ACHN (cell line): ENCODE data around the gene SNX19.

Experiments used
- DNase-seq: peaks from one replicate; pipeline ENCODE4 v3.0.0-alpha.2; 2015
- in situ Hi-C: cut with HindIII; loops from 2 replicates; pipeline ENCODE4 v1.10.0; 2017; ENCODE audit warnings: low sequenced_read_pairs, low pct_ligation_motif_present, low pct_unique_long_range_greater_than_20kb

The SNX19 gene

DNA sequence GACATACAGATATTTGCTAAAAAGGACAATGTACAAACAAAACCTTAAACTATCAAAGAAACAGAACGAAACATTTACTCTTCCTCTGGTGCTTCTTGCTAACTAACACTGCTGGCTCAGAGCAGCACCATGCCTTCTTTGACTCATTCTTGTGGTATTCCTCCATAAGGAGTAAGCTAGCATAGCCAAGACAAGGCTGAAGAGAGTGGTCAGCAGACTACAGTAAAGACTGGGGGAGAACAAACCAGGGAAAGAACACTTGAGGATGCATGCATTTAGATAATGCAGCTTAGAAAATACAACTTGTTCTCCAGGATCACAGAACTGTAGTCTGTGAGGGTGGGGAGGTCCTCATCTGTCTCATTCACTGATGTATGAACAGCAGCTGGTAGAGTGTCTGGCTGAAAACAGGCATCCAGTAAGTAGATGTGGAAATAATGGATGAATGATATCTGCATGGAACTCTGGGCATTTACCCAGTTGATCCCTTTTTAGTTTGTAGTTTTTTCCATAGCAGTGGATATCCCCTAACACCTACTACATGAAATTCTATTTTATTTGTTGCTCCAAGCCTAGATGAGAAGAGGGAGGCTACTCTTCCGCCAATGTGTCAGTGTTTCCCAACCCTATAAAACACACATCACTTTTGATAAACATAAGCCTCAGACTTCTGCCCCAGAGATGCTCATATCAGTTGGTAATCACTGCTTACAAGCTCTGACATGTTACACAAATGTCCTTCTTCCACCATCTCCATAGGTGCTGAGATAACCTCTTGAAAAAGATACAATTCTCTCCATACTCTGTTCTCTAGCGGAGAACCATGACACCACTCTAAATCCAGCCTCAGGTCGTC, 7.3 kb downstream of the SNX19 start:
- DNase-seq = peak; percentile 67
- in situ Hi-C loops = no loop called here

- DNase-seq = no peak
- in situ Hi-C loops = no loop called here
Observed at GRCh38 chr11:130908061-130908460, 8.2 kb downstream of the SNX19 start.

DNA sequence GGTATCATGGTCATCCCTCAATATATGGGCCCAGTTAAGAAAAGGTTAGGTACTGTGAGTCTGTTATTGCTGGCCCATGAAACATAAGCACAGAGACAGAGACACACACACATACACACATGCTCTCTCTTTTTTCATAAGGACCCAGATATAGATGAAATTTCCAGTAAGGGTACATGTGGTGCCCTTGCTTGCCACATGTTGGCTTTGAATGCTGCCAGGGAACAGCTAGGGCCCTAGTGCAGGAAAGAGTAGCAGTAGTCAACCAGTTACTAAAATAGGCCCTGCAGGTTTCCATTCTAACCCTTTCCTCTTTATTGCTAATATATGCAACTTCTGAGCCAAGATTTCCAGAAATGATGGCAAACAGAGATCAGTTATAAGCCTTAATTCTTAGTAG, 9.1 kb downstream of the SNX19 start:
- in situ Hi-C loops = no loop called here
- no peak for DNase-seq

DNA sequence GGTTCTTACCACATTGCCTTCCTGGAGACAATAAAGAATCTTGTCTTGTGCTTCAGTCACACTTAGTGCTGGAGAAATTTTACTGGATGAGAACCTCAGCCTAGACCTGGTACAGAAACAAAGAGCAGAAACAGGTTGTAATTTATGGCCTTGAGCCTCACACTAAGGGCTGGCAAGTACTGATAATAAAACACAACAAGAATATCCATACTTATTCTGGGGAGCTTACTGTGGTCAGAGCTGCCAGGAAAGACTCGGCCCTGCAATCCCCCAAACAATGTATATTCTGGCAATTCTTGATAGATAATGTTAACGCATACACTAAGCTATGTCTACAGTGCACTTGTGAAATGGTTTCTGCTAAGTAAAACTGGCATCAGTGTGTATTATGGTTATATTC, 9.7 kb downstream of the SNX19 start:
- in situ Hi-C loops = no loop called here

DNA sequence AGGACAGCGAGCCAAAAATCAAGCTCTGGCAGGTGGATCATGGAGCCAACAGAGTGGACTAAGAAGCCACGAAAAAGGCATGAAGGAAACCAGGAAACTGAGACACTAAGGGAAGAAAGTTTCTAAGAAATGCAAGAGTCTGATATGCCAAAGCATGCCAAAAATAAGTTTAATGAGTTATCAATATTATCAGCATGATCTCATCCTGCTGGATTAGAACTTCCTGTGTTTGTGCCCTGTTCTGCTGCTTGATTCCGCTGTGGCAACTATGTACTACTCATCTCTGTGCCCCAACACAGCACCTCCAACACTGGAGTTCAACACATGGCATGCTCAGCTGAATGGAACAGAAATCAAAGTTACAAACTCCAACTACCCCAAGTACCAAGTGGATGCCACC, 10.8 kb downstream of the SNX19 start:
- in situ Hi-C loops = no loop called here
- DNase-seq = no peak

More for the DNA sequence above, 9.7 kb downstream of the SNX19 start:
- no peak for DNase-seq

GRCh38 chr11:130904380-130904779, 11.9 kb downstream of the SNX19 start:
- in situ Hi-C loops = no loop called here
- peak; percentile 37 for DNase-seq

GRCh38 chr11:130902380-130902779, 13.9 kb downstream of the SNX19 start:
- no peak for DNase-seq
- in situ Hi-C loops = no loop called here

DNA sequence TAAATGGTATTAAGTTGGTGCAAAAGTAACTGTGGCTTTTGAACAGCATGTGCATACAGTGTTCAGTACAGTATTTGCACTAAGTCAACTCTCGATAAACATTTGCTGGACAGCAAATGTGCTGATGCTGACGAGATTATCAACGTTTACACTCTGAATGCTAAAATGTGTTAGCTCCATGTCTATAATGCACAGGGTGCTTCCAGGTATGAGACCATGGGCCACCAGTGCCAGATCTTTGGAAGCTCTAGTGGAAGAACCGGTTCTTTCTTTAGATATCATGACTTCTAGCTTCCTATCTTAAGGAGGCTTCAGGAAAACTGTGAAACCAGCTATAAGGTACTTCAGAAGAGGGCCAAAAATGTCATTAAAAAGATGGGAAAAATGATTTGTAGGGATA, 17.2 kb downstream of the SNX19 start:
- no peak for DNase-seq
- in situ Hi-C loops = no loop called here

GRCh38 chr11:130897262-130898182, 18.8 kb downstream of the SNX19 start:
- in situ Hi-C loops = no loop called here

DNA sequence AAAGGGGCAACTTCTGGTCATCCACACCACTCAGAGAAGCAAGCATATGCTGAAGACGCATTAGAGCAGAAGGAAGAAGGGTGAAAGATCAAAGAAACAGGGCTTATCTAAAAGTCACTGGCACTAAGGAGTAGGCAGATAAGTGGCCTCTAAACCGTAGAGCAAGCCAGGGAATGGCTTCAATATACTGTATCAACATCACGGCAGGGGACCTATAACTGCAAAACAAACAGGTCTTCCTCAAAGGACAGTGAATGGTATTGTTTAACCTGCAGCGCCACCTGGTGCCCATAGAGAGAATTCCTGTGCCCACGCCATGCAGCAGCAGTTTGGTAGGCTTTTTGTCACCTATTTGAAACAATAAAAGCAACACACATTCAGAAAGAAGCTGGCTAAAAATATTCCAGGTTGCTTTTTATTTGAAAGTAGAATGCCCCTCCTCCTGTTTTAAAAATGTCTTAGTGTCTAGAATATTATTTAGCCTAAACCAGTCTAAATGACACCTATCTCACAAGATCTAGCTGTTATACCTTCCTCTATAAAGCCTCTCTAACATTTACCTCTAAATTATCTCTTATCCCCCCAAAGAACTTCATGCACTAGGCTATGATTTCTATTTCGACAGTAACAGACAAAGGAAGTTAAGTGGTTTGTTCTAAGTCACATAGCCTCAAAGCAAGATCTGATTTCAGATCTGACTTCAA, 21.8 kb downstream of the SNX19 start:
- DNase-seq = peak; percentile 60
- in situ Hi-C loops = no loop called here

More at GRCh38 chr11:130897262-130898182, 18.8 kb downstream of the SNX19 start:
- DNase-seq = peak; percentile 90

DNA sequence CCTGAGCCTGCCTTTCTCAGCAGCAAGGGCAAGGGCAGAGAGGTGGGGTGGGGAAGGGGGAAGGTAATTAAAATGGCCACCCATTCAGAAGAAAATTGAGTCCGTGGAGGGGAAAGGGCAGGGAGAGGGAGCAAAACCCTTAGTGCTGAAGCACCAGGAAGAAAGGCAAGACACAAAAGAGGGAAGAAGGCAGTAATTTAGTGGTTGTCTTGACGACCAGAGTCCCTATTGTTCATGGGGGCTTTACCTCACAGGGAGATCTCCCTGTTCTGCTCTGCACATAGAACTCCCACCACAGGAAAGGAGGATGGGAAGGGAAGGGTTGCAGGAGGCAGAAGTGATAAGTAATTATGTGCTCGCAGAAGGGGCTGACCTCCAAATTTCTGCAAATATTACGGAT, 23.4 kb downstream of the SNX19 start:
- in situ Hi-C loops = no loop called here
- no peak for DNase-seq

GRCh38 chr11:130891326-130891725, 25.0 kb downstream of the SNX19 start:
- DNase-seq = no peak
- in situ Hi-C loops = no loop called here

GRCh38 chr11:130890039-130890745, 26.1 kb downstream of the SNX19 start:
- in situ Hi-C loops = no loop called here

DNA sequence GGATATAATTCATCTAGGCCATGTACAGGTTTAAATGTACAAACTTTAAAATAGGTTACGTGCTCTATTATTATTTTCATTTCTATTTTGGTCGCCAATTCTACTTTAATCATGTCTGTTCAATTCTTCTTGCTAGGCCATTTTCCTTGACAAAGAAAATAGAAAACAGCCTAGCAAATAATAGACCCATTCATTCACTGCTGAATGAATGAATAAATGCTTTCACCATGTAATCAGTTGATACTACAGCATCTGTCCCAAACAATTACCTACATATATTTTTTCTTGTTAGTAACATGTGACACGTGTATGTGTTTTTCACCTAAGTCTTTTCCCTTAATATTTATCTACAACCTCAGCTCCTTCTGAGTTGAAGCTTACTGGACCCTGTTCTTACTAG, 27.5 kb downstream of the SNX19 start:
- DNase-seq = no peak
- in situ Hi-C loops = no loop called here

More at GRCh38 chr11:130890039-130890745, 26.1 kb downstream of the SNX19 start:
- DNase-seq = no peak

GRCh38 chr11:130886704-130887103, 29.6 kb downstream of the SNX19 start:
- no peak for DNase-seq
- in situ Hi-C loops = no loop called here

DNA sequence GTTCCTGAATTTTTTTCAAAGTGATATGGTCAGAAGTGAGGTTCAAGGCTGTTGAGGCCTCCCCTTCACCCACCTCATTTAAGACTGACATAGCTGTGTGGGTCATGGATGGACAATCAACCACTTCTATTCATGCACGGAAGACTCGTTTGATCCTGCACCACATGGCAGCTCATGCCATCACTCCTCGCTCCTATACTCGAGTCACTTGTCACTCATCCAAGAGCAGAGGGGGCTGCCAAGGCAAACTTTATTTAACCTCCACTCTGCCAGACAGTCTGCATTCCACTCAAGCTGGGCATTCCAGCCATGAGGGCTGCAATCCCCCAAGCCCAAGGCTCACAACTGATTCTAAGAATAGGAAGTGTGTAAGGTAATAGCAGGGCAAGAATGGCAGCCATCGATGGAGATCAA, 34.1 kb downstream of the SNX19 start:
- no peak for DNase-seq
- in situ Hi-C loops = no loop called here

DNA sequence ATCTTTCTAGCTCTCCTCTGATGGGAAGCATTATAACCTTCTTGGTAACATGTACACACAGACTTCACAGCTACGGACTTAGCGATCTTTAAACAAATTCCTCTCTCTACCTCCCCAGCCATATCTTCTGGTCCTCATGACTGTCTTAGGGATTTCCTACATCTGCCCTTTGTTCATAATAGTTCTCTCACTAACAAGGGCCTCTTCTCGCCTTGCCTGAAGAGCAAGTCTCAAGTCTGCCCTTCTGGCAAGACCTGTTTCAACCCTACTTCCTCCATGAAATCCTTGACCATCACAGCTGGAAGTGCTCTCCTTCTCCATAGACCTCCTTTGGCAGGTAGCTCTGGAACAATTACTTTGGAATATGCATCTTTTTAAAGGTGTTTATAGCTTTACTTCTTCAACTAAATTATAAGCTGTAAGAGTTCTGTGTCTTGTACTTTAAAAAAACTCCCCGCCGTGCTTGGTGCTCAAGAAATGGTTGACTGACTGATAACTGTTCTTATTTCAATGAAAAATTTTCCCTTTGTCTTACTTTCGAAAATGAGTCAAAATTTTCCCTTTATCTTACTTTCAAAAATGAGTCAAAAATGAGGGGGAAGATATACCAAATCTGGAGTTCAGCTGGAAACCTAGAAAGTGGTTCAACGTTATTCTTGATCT, 34.7 kb downstream of the SNX19 start:
- no peak for DNase-seq
- in situ Hi-C loops = no loop called here

DNA sequence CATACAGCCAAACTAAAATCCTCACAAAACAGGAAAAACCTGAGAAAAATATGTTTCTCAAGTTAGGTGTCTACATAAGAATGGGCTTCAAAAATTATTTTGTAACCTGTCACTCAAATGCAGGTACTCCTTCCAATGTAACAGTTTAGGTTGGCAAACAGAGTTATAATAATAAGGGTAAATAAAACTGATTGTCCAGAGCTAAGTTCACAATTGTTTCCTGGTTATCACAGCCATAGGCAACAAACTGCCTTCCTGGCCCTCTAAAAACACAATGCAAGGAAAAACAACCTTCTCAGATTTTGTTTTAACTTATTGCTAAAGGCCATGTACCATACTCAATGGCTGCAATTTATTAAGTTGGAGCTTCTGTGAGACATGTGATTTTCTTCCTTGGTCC, 36.4 kb downstream of the SNX19 start:
- DNase-seq = no peak
- in situ Hi-C loops = no loop called here
